GM19023 (cell line): ENCODE measurements around the gene TSPAN15.
A peak's percentile ranks its signal among the peaks of the same experiment; 100 is the strongest.

Source experiments
- ATAC-seq: cut with Tn5 transposase; IDR thresholded peaks from one replicate; pipeline ENCODE4 v1.9.1; 2021; ENCODE audit warnings: mild to moderate bottlenecking, moderate library complexity; ENCODE audit not compliant: unreplicated experiment

Gene TSPAN15

DNA sequence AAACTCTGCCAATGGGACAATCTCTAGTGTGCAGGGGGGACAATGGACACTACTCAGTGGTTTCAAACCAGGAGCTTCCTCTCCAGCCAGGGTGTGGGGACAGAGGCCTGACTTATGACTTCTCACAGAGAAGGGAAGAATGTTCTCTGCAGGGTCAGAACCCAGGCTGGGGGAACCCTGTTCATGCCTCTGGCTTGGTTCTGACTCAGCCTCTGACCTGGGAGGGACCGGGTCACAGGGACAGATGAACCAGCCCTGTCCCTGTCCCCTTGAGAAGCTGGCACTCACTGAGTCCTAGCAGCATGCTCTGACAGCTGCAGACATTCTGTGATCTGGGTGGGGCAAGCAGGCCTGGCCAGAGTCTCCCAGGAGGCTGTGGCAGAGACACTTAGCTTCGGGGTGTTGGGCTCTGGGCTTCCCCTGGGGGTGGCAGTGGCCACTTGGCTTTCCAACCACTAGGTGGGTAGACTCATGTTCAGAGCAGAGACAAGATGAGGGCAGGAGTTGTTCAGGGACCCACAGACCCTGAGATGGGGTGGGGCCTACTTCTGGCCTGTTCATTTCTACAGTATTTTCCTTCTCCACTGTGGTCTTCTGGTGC lies 13.6 kb downstream of the TSPAN15 start:
- ATAC-seq: peak; percentile 55

DNA sequence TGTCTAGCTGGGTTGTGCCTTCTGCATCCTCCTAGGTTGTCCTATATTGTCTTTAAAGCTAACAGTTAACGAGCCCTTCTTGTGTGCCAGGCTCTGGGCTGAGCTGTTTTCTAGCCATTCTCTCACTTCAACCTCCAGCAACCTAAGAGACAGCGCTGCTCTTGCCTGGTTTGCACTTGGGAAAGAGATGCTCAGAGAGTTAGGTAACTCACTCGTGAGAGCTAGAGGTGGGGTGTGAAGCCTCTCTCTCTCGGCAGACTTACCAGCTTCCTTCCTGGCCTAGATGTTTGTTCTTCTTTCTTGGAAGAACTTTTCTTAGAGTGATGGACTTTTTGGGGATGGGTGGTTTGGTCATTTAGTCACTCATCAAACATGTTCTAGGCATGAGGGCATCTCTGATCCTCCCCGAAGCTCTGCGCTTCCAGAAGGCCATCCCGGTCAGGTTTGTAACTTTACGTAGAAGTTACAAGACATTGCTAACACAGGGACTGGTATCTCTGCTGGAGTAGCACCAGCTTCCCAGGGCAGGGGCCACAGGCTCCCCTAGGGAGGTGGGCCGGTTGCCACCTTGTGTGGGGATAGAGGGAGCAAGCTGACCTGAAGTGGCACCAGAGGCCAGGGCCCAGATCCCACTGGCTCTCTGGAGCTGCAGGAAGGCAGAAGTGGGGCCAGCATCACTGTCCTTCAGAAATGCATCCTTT lies 14.3 kb downstream of the TSPAN15 start:
- no peak for ATAC-seq

DNA sequence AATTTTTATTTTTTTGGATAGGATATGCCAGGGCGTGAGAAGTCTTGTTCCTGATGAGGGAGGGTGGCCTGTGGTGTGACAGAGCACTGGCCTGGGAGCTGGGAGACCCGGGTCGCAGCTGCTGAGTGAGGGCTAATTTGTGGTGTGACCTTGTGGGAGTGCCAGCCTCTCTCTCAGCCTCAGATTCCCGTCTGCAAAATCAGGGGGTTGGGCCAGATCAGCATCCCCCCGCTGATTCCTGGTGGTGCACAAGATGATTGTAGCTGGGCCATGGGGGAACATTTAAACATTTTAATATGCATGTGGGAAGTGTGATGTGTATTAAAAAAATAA lies 14.9 kb downstream of the TSPAN15 start:
- no peak for ATAC-seq

DNA sequence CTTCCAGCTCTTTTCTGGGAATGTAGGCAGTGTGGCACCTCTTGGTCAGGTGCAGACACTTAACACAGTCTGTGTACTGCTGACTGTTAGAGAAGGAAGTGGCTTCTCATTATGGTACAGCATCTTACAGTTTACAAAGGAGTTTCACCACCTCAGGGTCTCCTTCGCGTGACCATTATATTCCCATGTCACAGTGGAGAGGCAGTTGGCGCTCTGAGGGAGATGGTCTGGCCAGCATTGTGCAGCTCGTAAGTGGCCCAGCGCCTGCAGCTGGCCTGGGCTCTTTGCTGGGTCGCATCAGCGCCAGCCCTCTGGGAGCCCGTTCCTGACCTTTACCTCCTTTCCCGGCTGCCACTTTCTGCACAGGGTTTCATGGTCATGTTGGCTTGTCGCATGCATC lies 15.4 kb downstream of the TSPAN15 start:
- no peak for ATAC-seq

DNA sequence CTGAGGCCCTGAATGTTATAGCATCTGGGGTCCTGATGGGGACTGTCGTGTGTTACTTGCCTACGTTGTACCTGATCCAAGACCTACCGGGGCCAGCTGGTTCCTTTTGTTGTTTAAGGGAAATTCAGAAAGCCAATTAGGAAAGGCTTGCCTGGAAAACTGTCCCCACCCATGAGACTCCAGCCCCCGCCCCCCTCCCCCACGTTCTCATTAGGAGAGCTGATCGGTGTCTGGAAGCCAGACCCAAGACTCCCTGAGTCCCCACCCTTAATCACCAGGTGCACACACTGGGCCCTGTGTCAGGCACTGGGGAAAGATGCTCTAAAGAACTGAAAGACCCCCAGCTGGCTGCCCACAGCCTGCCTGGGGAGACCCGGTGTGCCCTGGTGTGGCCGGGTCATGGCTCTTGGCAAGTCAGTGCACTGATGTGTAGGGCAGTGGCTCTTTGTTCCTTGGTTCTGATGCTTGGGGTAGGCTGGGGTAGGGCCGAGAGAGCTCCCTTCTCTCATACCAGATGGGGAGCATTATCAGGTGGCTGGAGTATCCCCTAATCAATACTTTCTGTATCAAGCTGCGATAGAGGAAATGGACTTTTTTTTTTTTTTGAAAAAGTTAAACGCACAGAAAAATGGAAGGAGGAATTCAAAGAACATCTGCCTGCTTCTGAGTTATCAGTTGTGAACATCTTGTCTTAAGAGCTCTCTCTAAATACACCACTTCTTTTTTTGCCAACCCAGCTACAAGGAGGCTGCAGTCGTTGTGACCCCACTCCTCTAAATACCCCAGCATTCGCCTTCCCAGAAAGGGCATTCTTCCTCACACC lies 16.9 kb downstream of the TSPAN15 start:
- ATAC-seq: no peak

DNA sequence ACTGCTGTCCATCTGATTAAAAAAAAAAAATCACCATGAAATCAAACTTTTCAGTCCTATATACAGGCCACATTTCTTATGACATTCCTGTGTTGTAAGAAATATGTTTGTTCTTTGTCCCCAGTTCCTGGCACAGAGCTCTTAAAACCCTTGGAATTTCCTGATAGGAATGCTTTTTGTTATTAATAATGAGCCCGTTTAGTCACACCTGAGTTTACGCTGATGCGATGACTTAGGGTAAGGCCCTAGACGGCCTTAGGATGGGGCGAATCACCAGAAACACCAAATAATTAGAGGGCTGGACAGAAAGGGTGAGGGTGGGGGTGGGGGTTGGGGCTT lies 17.5 kb downstream of the TSPAN15 start:
- ATAC-seq: no peak

DNA sequence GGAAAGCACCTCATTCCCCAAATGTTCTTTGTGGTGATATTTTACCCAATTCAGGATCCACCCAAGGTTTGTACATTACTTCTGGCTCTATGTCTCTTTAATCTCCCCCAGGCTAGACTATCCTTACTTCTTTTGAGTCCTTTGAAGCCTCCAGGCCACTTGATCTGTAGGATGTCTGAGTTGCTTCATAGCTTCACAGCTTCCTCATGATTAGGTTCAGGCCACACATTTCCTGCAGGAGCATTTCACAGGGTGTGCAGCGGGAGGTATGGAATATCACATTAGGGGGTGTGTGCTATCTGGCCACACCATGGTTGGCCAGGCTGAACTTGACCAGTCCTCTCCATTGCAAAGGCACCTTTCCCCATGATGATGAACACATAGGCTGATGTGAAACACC lies 18.7 kb downstream of the TSPAN15 start:
- ATAC-seq: no peak

DNA sequence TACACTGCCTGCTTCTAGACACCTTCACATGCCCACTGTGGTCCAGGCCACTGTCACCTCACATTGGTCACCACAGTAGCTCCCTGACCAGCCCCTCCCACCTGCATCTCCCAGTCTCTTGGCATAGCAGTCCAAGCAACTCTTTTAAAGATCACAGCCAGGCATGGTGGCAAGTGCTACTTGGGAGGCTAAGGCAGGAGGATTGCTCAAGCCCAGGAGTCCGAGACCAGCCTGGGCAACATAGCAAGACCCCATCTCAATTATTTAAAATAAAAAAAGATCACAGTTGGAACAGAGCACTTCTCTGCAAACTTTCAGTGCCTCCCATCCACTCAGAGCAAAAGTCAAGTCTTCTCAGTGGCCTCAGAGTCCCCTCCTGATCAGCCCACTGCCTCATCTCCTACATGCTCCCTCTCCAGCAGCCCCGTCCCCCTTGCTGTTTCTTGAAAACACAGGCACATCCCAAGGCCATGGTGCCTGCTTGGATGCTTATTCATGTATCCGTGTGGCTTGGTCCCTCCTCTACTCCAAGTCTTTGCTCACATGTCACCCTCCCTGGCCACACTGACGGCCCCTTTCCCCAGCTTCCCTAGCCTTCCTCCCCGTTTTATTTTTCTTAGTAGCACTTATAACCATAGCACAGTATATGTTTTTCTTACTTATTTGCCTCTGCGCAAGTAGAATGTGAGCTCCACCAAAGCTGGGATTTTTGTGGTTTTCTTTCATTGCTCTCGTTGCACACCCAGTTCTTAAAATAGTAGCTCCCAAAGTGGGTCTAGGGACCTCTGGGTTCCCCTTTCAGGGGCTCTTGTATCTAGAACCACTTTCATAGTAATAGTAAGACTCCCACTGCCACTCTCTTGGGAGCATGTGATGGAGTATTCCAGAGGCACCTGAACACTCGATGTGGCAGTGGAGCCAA lies 19.5 kb downstream of the TSPAN15 start:
- no peak for ATAC-seq

DNA sequence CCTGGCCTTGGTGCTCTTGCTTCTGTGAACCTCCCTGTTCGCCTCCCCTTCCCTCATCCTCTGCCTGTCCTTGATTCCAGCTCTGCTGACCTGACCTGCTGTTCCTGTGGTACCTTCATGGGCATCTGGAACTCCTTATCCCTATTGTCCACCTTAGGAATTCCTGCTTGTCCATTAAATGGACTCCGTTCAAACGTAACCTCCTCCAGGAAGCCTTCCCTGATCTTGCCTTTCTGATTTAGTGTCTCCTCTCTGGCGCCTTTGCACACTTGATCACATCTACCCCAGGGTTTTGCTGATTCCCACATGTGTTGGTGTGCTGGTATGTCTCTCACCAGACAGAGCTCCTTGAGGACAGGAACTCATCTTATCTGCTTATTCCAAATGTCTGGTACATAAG lies 20.9 kb downstream of the TSPAN15 start:
- ATAC-seq: no peak

DNA sequence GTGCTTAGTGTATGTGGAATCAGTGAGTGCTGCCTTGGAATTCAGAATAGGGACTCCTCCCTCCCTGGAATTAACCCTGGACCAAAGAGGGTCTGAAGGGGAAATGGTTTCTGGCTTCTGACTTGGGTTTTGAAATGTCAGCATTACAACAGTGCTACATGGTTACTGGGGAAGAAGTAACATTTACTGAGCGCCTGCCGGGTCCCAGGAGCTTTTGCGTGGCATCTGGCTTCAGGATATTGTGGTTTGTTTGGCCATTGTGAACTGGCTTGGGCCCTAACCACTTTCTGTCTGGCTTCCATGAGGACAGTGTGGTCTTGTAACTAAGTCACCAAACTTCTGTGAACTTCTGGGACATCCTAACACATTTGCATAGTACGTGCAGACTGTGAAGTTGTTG lies 21.3 kb downstream of the TSPAN15 start:
- ATAC-seq: no peak

DNA sequence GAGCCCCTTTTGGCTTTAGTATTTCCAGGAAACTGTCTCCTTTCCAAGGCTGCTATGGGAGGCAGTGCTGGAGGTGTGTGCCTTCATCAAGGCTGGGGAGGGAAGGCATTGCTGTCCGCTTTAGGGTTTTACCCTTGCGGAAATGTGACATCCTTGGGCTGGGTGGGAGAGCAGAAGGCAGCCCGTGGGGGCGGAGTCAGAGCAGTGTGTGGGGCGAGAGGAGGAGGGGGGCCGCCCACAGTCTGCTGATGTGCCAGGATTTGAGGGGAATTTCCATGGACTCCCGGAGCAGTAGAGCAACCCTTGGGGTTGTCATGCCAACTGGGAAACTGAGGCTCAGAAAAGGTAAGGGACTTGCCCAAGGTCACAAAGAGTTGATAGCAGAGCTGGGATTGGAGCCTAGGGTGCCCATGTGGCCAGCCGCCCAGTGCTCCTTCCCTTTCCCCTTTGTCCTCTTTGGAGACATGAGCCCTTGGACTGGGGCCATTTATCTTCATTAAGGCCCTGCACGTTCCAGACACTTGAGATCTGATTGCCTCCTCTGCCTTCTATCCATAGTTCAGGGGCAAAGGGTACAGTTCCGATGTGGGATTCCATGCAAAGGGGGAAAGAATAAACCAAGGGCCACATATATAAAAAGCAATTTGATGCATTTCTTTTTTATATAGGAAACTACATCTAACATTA lies 22.2 kb downstream of the TSPAN15 start:
- no peak for ATAC-seq

DNA sequence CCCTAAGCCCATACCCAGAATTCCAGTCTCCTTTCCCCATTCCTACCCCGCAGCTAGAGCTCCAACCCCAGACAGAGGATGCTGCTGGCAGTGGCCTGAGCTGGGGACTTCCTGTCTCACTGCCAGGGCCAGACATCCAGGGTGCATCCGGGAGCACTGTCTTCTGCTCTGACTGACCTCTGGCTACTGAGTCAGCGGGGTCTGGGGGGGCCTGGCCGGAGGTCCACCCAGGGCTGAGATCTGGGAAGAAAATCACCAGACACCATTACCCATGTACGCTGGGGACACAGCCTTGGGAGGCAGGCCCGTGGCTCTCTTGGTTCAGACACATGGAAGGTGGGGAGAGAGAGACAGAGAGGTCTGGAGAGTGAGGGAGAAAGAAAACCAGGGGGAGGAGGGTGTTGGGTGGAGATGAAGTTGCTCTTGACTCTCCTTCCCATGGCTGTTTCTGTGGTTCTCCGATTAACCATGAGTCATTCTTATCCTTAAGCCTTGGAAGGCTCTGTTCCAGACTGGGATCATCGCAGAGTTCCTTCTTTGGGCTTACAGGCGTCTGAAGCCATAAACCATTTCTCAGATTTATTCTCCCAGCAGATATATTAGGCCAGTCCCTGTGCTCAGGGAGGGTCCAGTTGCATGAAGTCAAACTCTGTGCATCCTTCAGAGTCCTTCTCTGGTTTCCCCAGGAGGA lies 23.6 kb downstream of the TSPAN15 start:
- ATAC-seq: no peak

DNA sequence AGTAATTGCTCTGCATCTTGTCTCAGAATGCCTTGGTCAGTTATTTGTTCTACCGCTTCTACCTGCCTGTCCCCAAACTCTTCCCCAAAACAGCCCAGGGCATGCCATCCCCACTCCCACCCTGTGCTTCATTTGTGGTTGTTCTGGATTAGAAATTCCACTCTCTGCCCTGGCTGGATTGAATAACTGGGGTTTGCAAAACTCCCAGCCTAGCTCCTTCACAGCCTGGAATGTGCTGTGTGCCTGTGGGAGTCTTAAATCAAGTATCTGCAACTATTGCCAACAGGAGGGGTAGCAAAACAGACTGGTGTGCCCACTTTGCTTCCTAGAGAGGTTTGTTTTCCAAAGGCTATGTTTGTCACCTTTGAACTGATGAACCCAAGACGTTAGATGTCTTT lies 24.2 kb downstream of the TSPAN15 start:
- no peak for ATAC-seq

DNA sequence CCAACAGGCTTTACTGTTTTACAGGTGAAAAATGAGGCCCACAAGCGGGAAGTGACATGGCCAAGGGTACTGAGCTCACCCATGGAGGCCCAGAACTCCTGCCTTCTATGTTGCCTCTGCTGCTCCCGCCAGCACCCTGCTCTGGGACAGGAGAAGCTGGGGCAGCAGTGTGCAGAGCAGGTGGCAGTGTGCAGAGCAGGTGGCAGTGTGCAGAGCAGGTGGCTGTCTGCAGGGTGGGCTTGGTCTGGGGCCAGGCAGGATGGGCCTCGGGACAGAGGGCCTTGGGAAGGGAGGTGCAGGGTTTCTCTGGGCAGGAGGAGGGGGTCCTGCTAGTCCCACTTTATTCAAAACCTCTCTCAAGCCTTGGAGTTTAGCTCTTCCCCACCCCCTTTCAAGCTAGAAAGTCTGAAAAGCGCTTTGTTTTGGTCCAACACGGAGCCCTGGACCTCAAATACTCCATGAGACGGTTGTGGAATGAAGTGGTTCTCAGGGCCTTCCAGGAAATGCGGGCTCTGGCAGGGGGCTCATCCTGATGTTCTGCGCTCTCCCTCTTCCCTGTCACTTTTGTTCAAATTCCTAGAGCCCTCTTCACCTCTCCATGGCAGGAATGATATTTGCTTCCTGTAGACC lies 26.8 kb downstream of the TSPAN15 start:
- no peak for ATAC-seq

DNA sequence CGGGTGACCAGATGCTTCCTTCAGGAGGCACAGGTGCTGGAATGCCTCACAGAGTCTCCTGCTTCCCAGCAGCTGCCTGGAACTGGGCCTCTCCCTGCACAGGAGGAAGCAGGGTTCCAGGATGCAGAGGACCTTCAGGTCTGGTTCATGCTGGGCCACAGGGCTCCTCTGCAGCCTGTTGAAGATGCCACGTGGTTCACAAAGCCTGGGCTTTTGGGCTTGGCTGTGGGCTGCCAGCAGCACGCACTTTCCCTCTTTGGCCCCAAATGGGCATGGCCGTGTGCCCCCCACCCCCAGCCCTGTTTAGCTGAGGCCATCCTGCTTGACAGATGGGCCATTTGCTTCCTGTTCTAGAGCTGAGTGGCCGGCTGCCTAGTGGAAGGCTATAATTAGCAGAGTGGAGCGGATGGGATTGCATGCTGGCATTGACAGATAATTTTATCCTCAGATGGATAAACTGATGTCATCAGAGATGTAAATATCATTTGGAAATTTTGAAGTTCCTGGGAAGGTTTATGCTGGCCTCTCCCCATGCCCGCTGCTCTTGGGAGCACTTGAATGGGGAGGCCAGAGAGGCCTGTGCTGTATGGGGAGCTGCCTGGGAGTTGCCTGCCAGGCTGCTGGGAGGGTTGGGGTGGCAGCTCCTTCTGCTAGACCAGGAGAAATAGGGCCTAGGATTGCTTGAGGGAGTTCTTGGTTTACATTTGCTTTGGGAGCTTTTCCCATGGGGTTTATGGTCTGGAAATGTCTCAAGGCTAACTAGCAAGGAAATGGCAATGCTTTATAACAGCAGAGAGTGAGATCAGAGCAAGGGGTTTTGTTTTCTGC lies 28.2 kb downstream of the TSPAN15 start:
- no peak for ATAC-seq

DNA sequence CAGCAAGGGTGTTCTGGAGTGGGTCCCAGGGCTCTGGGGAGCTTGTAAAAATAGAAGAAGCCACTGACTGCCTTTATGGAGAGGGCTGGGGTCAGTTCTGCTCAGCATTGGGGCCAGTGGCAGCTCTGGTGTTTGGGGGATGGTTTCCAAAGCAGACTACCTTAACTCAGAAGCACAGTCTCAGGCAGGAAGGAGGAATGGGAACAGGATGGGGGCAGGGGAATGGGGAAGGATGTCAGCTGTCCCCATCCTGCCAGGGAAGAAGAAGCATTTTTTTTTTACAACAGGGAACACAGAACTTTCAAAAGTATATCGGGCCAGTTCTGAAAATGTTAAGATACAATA lies 28.8 kb downstream of the TSPAN15 start:
- ATAC-seq: no peak

DNA sequence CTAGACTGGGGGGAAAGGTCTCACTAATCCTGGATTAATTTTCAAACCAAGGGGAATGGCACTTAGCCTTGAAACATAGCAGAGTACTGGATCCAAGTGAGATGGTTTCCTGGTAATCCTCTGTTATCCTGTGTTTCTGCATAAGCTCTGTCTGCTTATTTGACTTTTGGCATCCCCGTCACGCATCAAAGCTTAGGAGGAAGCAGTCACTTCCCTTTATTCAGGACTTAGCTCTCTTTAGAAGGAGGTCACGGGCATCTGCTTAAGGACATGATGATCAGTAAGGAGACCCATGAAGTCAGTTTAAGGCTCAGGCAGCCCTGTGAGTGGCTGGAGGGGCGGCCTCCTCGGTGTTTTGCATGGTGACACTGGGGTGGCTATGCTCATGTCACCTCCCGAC lies 30.0 kb downstream of the TSPAN15 start:
- ATAC-seq: no peak

DNA sequence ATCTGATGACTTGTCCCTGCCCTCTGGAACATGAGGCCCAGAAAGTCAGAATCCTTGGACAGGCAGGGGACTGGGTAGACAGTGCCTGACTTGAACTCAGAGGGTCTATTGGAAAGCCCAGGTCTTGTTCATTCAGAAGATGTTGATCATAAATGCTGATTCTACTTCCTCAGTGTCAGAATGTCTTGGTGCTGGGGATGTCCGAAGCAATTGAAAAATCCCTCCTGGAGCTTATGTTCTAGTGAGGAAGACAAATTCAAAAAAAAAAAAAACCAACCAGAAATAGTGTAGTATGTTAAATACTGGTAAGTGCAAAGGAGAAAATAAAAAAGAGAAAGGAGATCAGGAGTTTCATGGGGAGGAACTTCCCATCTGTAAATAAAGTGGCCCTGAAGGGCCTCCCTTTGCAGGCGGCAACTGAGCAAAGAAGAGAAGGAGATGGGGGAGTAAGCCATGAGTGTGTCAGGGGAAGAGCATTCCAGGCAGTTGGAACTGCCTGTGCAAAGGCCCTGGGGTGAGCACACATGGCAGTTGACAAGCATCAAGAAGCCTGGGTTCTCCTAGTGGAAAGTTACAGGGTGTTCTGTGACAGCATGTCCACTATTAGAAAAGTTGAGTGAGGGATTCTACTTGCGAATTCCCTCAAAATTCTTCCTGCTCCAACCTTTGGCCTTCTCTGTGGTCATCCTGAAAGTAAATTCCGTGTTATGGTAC lies 30.7 kb downstream of the TSPAN15 start:
- ATAC-seq: no peak
